DOHH2 (cell line): ENCODE data around the gene LTB4R.

ENCODE experiments used
- H3F3A ChIP-seq: fragments of 200-600 bp; sonication (generic), shearing (Covaris generic); 2 replicates; pipeline ENCODE4 v1.6.0; 2016; ENCODE audit warnings: antibody characterized with exemption, mild to moderate bottlenecking; ENCODE audit not compliant: control insufficient read depth, insufficient read depth
- H3K27ac ChIP-seq: fragments of 200-600 bp; sonication (generic); 2 replicates; pipeline ENCODE4 v1.5.1; 2014; ENCODE audit warnings: low read depth, mild to moderate bottlenecking, low read length, moderate library complexity
- H3K27me3 ChIP-seq: fragments of 200-600 bp; sonication (generic); 2 replicates; pipeline ENCODE4 v1.6.1; 2014; ENCODE audit warnings: mild to moderate bottlenecking, low read length, mixed read lengths; ENCODE audit not compliant: control insufficient read depth
- H3K36me3 ChIP-seq: fragments of 200-600 bp; sonication (generic); 2 replicates; pipeline ENCODE4 v1.6.1; 2014; ENCODE audit warnings: mild to moderate bottlenecking, low read length, moderate library complexity, mixed read lengths; ENCODE audit not compliant: control insufficient read depth
- H3K4me1 ChIP-seq: fragments of 200-600 bp; sonication (generic); 2 replicates; pipeline ENCODE4 v1.6.1; 2014; ENCODE audit warnings: mild to moderate bottlenecking, low read length, mixed read lengths; ENCODE audit not compliant: control insufficient read depth
- H3K4me2 ChIP-seq: fragments of 200-600 bp; sonication (generic); 2 replicates; pipeline ENCODE4 v1.6.0; 2014; ENCODE audit warnings: mild to moderate bottlenecking, low read length, moderate library complexity
- H3K4me3 ChIP-seq: fragments of 200-600 bp; sonication (generic); 2 replicates; pipeline ENCODE4 v1.5.1; 2014; ENCODE audit warnings: mild to moderate bottlenecking, low read length, mixed read lengths
- H3K79me2 ChIP-seq: fragments of 200-600 bp; sonication (generic); 2 replicates; pipeline ENCODE4 v1.6.1; 2014; ENCODE audit warnings: mild to moderate bottlenecking, low read length, mixed read lengths; ENCODE audit not compliant: control insufficient read depth
- H3K9me2 ChIP-seq: fragments of 200-600 bp; sonication (generic); replicated peaks from 2 replicates; pipeline ENCODE4 v1.6.1; 2014; ENCODE audit warnings: mild to moderate bottlenecking, low read length, mixed read lengths; ENCODE audit not compliant: control insufficient read depth
- H3K9me3 ChIP-seq: fragments of 200-600 bp; sonication (generic); 2 replicates; pipeline ENCODE4 v1.6.1; 2014; ENCODE audit warnings: antibody characterized with exemption, low read length, mixed read lengths; ENCODE audit not compliant: control insufficient read depth, insufficient read depth
- H4K20me1 ChIP-seq: fragments of 200-600 bp; sonication (generic); 2 replicates; pipeline ENCODE4 v1.6.0; 2014; ENCODE audit warnings: low read depth, mild to moderate bottlenecking, antibody characterized with exemption, low read length, moderate library complexity; ENCODE audit not compliant: control insufficient read depth, insufficient read depth
- CTCF ChIP-seq: fragments of 200-600 bp; sonication (generic); IDR thresholded peaks from one replicate; pipeline ENCODE4 v1.5.1; 2014; ENCODE audit warnings: antibody characterized with exemption, mild to moderate bottlenecking, low read depth, low read length; ENCODE audit not compliant: poor library complexity, severe bottlenecking
- EZH2phosphoT487 ChIP-seq: fragments of 200-600 bp; sonication (generic); IDR thresholded peaks from 2 replicates; pipeline ENCODE4 v1.6.1; 2017; ENCODE audit warnings: borderline replicate concordance, mild to moderate bottlenecking, antibody characterized with exemption, low read length, moderate library complexity, mixed read lengths

The LTB4R gene

GRCh38 chr14:24292118-24292807 is 19.0 kb upstream of the LTB4R start:
- Histone ChIP-seq H3K79me2 (no peaks in the 10 kb centered on the region), H3K27me3 (no peaks in the 10 kb centered on the region), H3K4me1 (peaks cover 7% of the 10 kb centered on the region), H3K36me3 (peaks cover 35% of the 10 kb centered on the region), H3K27ac (no peak overlapping the region), H3K9me3 (no peaks in the 10 kb centered on the region), H3F3A (no peaks in the 10 kb centered on the region), H3K9me2 (no peaks in the 10 kb centered on the region), H3K4me3 (no peak overlapping the region), H4K20me1 (no peaks in the 10 kb centered on the region), H3K4me2 (no peak overlapping the region)
- no peak for TF ChIP-seq CTCF
- no peak for TF ChIP-seq EZH2phosphoT487

GRCh38 chr14:24293525-24293924 is 17.8 kb upstream of the LTB4R start:
- H3K4me2 ChIP-seq = no peak overlapping the region
- H3K36me3 ChIP-seq = peaks cover 35% of the 10 kb centered on the region
- H3K9me2 ChIP-seq = no peaks in the 10 kb centered on the region
- H3K27me3 ChIP-seq = no peaks in the 10 kb centered on the region
- TF ChIP-seq CTCF = no peak
- TF ChIP-seq EZH2phosphoT487 = no peak
- H3K4me3 ChIP-seq = no peak overlapping the region
- 0 out of 2 replicates have a peak, but pooled peaks cover 2% of the 10 kb centered on the region for H3F3A ChIP-seq
- H3K27ac ChIP-seq = no peak overlapping the region
- no peaks in the 10 kb centered on the region for H3K9me3 ChIP-seq
- H3K79me2 ChIP-seq = peaks cover 1% of the 10 kb centered on the region; the same call in 1 of the 2 replicates
- peaks cover 15% of the 10 kb centered on the region for H3K4me1 ChIP-seq
- no peaks in the 10 kb centered on the region for H4K20me1 ChIP-seq

- Histone ChIP-seq H3K27ac (no peak overlapping the region), H3K4me2 (peak overlapping the region; percentile 32; the same call in 1 of the 2 replicates), H3K79me2 (peaks cover 30% of the 10 kb centered on the region), H3K36me3 (peaks cover 39% of the 10 kb centered on the region), H3K9me2 (no peaks in the 10 kb centered on the region), H3K4me1 (peaks cover 32% of the 10 kb centered on the region), H3K9me3 (no peaks in the 10 kb centered on the region), H3K27me3 (no peaks in the 10 kb centered on the region), H3F3A (0 out of 2 replicates have a peak, but pooled peaks cover 3% of the 10 kb centered on the region), H3K4me3 (no peak overlapping the region), H4K20me1 (no peaks in the 10 kb centered on the region; the same call in 1 of the 2 replicates)
- TF ChIP-seq CTCF (peak; percentile 84), EZH2phosphoT487 (no peak)
These were observed 14.8 kb upstream of the LTB4R start for GRCh38 chr14:24296341-24297157.
